Activated gamma-delta T cell (primary cell): Measurements from ENCODE around the gene DDN.
A peak's percentile ranks its signal among the peaks of the same experiment; 100 is the strongest.

ENCODE experiments used
- DNase-seq: peaks from one replicate; lab custom pipeline; 2025; lab: John Stamatoyannopoulos, UW
- total RNA-seq, 2 donors: gene quantifications; one replicate each; lab custom pipeline; 2026; lab: John Stamatoyannopoulos, UW

The DDN gene
- total RNA-seq = 0.31 reads per million in 2 donors

GRCh38 chr12:48999371-49000131 is at the start of gene DDN:
Gene DDN (minus strand): TSS chr12:48999375. CDS start chr12:48999287, 88 bp downstream.
- peak; percentile 36 for DNase-seq

DNA sequence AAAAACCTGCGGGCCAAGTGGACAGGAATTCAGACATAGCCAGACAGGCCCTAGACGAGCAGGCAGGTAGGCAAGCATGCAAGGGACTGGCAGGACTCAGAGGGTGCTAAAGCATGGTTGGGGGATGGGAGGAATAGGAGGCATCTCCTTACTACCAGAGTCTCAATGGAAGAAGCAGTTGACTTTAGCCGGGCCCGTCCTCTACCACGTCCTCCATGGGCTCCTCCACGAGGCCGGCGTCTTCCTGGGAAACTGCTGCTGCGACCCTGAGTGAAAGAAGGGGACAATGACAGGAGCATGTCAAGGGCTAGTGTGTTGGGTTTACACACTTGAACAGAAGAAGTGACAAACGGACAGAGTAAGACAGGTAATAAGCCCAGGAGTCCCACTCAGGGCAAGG is 49.8 kb upstream of the DDN start:
- no peak for DNase-seq

DNA sequence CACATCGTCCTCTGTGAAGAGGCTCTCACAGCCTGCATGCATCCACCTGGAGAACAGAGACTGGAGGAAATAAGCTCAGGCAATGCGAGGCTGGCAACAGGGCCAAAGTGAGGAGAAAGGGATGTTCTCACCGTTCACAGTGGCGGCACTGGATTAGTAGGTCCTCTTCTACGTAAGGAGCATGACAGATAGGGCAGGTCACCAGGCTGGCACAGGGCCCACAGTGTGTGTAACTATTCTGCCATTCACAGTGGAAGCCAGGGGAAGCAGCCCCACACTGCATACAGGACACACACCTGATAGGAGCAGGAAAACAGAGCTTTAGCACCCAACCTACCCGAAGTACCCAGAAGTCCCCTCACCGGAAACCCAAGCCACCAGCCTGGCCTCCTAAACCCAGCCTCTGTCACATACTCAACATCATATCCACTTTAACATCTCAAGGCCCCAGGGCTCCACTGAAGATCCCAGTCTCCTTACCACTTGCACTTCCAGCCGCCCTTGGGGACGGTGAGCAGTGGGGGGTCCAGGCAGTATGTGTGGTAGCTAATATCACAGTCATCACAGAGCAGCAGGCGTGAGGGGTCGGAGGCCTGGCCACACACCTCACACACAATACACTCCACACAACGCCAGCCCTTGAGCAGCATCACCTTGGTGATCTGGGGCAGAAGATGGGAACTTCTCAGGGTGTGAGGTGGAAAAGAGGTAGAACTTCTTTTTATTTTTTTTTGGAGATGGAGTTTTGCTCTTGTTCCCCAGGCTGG is 47.1 kb upstream of the DDN start:
- DNase-seq = no peak

DNA sequence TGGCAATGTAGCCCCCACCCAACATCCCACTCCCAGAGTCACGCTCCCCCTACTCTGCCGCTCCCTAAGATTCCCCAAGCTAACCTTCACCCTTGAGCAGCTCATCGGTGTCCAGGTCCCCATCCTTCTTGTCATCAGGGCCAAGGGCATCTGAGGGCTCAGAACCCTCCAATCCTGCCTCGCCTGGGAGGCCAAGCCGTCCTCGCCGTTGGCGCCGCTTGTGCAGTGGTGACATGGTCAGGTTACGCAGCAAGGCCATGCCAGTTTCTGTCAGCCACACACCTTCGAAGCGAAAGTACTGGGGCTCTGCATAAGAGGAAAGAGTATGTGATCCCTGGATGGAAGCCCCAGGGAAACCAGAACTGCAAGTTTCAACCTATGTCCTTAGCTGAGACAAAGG is 45.5 kb upstream of the DDN start:
- no peak for DNase-seq

DNA sequence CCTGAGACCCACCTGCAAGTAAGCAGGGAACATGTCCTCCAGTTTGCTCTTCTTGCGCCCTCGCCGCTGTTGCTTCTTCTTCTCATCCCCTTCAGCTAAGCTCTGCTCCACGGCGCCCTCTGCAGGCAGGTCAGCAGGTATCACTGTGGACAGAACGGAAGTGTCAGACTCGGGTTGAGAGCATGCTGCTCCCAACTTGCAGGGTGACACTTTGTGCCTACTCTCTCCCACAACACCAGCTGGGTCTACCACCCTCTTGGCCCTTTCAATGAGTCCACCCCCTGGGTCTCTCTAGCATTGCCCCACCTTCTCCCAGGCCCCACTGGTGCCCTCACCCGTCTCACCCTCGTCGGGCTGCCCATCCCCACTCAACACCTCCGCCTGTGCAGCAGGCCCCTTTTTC is 44.7 kb upstream of the DDN start:
- peak; percentile 44 for DNase-seq

- no peak for DNase-seq
These were observed 44.1 kb upstream of the DDN start for GRCh38 chr12:49043241-49043640.

DNA sequence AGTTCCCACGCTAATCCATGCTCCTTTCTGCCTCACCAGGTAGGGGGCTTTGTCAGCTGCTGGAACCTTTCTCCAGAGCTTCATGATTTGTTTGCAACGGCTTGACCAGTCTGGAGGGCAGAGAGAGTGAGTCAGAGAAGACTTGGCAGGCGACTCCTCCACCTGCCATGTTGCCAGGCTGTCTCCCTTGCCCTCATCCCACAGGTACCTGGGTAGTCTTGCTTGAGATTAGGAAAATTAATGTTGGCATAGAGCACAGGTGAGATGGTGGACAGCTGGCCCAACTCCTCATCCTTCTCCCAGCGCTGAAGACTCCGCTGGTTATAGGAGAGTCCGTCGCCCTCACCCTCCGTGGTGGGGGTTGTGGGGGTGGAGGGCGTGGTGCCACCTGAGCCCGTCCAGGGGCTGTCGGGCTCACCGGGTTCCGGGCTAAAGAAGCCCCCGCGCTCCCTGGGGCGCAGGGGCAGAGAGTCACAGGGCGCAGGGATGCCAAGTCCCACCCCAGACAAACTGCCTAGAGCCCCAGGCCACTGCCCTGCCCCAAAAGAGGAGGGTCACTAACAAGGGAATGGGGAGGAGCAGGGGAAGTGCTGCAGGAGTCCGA is 42.8 kb upstream of the DDN start:
- DNase-seq = no peak

DNA sequence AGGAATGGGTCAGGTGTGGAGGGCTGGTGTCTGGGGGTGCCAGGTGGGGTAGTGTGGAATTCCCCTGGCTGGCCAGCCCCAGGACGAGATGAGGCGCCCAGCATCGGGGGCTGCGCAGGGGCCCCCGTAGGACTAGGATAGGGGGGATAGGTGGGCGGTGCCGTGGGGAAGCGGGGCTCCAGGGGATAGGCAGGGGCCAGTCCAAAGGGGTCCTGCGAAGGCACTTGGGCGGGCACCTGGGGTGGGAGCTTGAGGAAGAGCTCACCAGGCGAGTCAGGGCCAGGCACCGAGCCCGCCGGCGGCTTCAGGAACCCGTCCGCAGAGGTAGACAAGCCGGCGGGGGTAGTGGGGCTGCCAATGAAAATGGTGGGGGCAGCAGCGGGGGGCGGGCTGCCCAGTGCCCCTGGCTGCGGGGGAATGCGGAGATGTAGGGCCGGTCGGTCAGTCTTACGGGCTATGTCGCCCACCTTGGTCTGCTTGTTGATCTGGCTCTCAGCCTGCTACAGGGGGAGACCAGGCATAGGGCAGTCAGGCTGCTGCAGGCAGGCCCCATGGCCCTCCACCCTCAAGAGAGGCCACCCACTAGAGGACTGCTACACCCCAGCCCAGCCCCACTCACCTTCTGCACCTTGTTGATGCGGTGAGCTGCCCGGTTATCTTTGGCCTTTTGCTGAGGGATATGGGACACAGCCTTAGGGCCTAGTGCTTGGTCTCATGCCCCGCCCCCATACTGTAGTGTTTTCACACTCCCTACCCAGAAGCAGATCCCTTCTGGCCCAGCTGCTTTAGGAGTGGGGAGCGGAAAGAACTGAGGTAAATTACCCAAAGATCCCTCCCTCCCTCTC is 42.1 kb upstream of the DDN start:
- DNase-seq = no peak

DNA sequence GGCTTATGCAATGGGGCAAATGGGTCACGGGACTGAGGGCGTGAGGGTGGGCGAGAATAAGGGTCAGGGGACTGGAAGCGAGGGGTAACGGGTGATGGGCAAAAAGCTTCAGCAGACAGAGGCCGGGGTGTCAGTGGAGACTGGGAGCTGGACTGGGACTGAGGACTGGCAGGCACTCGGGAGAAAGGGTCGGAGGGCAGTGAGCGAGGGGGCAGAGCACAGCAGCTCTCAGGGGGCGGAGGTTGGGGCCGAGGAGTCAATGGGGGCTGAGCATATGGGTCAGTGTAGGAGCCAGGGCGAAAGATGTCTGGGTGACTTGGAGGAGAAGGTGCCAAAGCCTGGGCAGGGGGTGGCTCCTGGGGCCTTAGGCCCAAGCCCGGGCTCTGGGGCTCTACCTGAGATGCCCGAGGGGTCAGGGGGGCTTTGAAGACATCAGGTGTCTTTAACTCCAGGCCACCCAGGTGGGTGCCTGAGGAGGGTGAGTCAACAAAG is 41.2 kb upstream of the DDN start:
- DNase-seq = no peak

GRCh38 chr12:49039421-49040363 is 40.5 kb upstream of the DDN start:
- DNase-seq = no peak

- DNase-seq = no peak
These were observed 39.2 kb upstream of the DDN start for GRCh38 chr12:49038291-49038955.

GRCh38 chr12:49037947-49038237 is 38.7 kb upstream of the DDN start:
- no peak for DNase-seq

DNA sequence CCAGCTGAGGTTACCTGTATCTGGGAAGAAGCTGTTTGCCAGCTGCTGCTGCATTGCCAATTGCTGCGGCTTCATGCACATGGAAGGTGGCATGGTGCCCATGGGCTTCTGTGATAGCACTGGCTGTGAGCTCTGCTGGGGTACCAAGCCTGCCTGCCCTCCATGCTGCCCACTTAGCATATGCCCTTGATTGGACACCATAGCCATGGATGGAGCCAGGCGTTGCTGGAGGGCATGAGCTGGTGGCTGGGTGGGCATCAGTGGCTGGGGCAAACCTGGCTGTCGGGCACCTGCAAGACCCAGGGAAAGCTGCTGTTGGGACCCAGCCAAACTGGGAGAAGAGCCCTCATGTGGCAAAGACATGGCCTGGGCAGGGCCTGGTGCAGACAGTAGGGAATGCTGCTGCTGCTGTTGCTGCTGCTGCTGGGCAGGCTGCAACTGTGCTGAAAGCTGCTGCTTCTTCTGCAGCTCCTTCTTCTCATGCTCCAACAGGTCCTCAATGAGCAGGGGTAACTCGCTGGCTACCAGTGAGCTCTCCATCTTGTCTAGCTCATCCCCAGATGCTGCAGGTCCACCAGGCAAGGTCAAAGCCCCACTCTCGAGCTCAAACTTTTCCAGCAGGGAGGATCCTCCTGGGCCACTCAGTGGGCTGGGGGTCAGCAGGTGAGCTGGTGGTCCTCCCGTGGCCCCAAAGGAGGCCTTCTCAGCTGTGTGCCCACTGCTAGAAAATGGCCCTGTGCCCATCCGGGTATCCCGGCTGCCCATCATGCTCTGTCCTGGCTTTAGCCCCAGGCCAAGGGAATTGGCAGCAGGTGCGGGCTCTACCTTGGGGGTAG is 38.2 kb upstream of the DDN start:
- DNase-seq = no peak

DNA sequence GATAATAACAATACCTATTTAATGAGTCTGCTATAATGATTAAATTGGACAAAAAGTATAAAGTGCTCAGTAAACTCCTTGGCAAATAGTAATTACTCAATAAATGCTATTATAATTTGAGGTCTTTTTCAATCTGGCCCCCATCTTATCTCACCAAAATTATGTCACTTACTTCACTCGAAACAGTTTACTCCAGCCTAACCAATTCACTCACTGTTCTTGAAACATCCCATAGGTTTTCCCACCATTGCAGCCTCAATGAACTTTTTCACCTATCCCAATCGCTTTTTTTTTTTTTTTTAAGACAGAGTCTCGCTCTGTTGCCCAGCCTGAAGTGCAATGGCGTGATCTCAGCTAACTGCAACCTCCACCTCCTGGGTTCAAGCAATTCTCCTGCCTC is 36.9 kb upstream of the DDN start:
- DNase-seq = no peak

GRCh38 chr12:49034286-49034622 is 35.1 kb upstream of the DDN start:
- DNase-seq = no peak

- no peak for DNase-seq
These were observed 34.6 kb upstream of the DDN start for GRCh38 chr12:49033611-49034285.

DNA sequence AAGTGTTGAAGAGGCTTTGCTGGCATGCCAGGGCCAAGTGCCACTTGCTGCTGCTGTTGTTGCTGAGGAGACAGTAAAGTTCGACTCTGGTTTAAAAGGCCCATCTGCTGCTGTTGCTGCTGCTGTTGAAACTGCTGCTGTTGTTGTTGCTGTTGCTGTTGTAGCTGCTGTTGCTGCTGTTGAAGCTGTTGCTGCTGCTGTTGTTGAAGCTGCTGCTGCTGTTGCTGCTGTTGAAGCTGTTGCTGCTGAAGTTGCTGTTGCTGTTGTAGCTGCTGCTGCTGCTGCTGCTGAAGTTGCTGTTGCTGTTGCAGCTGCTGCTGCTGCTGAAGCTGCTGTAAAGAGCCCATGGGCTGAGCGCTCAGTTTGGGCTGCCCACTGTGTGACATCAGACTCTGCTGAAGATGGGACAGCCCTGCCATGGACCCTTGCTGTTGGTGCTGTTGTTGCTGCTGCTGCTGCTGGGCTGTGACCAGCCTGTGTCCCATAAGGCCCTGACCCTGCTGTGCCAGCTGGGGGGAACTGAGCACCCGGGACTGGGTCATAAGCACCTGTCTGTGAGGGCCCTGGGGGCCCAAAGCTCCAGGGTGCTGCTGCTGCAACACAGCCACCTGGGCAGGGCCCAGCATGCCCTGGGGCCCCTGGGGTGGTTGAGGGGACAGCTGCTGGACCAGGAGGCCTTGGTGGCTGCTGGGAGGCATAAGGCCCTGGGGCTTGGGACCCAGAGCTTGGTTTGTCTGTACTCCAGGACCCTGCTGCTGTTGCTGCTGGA is 33.7 kb upstream of the DDN start:
- DNase-seq = no peak

DNA sequence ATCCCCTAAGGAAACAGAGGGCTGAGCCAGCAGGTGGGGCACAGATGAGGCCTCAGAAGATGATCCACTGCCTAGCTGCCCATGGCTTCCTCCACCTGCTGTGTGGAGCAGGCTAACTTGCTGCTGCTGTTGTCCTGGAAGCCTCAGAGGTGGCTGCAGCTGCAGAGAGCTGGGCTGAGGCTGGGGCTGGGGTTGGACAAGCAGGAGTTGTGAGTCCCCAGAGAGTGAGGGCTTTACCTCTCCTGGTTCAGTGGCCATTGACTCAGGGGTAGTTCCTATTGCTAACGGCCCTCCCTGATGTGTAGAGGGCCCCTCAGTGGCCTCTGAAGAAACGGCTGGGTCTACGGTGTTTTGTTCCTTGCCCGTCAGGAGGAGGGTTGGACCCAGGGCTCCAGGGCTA is 33.1 kb upstream of the DDN start:
- no peak for DNase-seq
